Panc1 (cell line): ENCODE measurements around the gene KCNMA1.

ENCODE experiments used
- POLR2AphosphoS5 ChIP-seq: IDR thresholded peaks from 2 replicates; pipeline ENCODE4 v1.6.1; 2012; ENCODE audit warnings: mild to moderate bottlenecking, low read depth, low read length, moderate library complexity
- REST ChIP-seq, 2 experiments: IDR thresholded peaks; 2 replicates each; pipeline ENCODE4 v1.6.1; 2011 to 2012; ENCODE audit warnings: low read depth in 2 of 2, control low read depth in 1 of 2, low read length in 1 of 2, mild to moderate bottlenecking in 1 of 2, moderate library complexity in 1 of 2; ENCODE audit not compliant: insufficient read depth in 1 of 2
- TF ChIP-seq, protein P1 (sequence below): fragments of 450-650 bp; IDR thresholded peaks from 2 replicates; pipeline ENCODE4 v1.5.1; 2017; ENCODE audit warnings: mild to moderate bottlenecking

GRCh38 chr10:77419056-77419455, 218.6 kb downstream of the KCNMA1 start:
- TF ChIP-seq, protein P1, sequence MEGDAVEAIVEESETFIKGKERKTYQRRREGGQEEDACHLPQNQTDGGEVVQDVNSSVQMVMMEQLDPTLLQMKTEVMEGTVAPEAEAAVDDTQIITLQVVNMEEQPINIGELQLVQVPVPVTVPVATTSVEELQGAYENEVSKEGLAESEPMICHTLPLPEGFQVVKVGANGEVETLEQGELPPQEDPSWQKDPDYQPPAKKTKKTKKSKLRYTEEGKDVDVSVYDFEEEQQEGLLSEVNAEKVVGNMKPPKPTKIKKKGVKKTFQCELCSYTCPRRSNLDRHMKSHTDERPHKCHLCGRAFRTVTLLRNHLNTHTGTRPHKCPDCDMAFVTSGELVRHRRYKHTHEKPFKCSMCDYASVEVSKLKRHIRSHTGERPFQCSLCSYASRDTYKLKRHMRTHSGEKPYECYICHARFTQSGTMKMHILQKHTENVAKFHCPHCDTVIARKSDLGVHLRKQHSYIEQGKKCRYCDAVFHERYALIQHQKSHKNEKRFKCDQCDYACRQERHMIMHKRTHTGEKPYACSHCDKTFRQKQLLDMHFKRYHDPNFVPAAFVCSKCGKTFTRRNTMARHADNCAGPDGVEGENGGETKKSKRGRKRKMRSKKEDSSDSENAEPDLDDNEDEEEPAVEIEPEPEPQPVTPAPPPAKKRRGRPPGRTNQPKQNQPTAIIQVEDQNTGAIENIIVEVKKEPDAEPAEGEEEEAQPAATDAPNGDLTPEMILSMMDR, result no peak
- TF ChIP-seq POLR2AphosphoS5 (no peak), REST (IDR thresholded peaks at IDR 0.05; ENCODE audit: insufficient read depth in 1 of 2, low read depth in 2 of 2, low read length in 1 of 2) (no peak)
